Endothelial cell of umbilical vein (primary cell): ENCODE measurements around the gene TBL2. TPM values are rescaled to one million over a fixed set of nuclear protein-coding genes. Genes with fewer than 3 reads are reported as not detected.

Experiments used
- BruUV-seq: library from RNA; stranded (reverse); fragments of 400-500 nt; replicated peaks from 2 replicates; lab custom pipeline; 2021; lab: Mats Ljungman, UMichigan
- CTCF ChIA-PET: fragments of 300-600, 350-600 bp; sonication (Branson Sonifier 250); formaldehyde crosslinking; loops from one replicate; lab custom pipeline; 2021; ENCODE audit warnings: antibody characterized with exemption, inconsistent platforms; lab: Charles Lee
- POLR2A ChIA-PET: fragments of 300-600, 350-600 bp; sonication (Branson Sonifier 250); formaldehyde crosslinking; loops from one replicate; lab custom pipeline; 2021; ENCODE audit warnings: antibody characterized with exemption, inconsistent platforms; lab: Charles Lee
- DNase-seq: peaks from one replicate; pipeline ENCODE4 v3.0.0-alpha.2; 2011; ENCODE audit warnings: low read depth, low spot score
- FAIRE-seq: peaks from 2 replicates; lab custom pipeline; 2011; peaks lifted over from hg19 to GRCh38; lab: Jason Lieb, UNC
- H2AFZ ChIP-seq: 2 replicates; pipeline ENCODE4 v1.6.0; 2012; ENCODE audit warnings: low read depth, low read length, control low read depth, inconsistent platforms
- H3K27ac ChIP-seq: 2 replicates; pipeline ENCODE4 v1.5.1; 2011; ENCODE audit warnings: low read depth, mild to moderate bottlenecking, control low read depth, low read length, moderate library complexity; ENCODE audit not compliant: insufficient read depth
- H3K27me3 ChIP-seq, 2 experiments: 2 replicates each; pipeline versions ENCODE4 v1.6.0 to v1.6.1; 2011; ENCODE audit warnings: low read length in 2 of 2, mixed read lengths in 1 of 2; ENCODE audit not compliant: control insufficient read depth in 2 of 2, insufficient read depth in 2 of 2
- H3K36me3 ChIP-seq, 2 experiments: 2 replicates in 1 of 2; 3 replicates in 1 of 2; pipeline ENCODE4 v1.5.1; 2011; ENCODE audit warnings: low read length in 2 of 2, mild to moderate bottlenecking in 1 of 2, moderate library complexity in 1 of 2; ENCODE audit not compliant: control insufficient read depth in 2 of 2, insufficient read depth in 2 of 2; ENCODE audit errors: extremely low read depth in 1 of 2
- H3K4me1 ChIP-seq: 3 replicates; pipeline ENCODE4 v1.5.1; 2011; ENCODE audit warnings: mild to moderate bottlenecking, low read length; ENCODE audit not compliant: control insufficient read depth, insufficient read depth; ENCODE audit errors: extremely low read depth
- H3K4me2 ChIP-seq: 2 replicates; pipeline ENCODE4 v1.6.1; 2011; ENCODE audit warnings: low read length, control low read depth, mixed read lengths; ENCODE audit not compliant: insufficient read depth
- H3K4me3 ChIP-seq, 3 experiments: fragments of 200-600 bp in 1 of 3; sonication (generic), shearing (Covaris generic) in 1 of 3; replicated peaks in 1 of 3; 2 replicates each; pipeline ENCODE4 v1.5.1; 2011 to 2016; ENCODE audit warnings: control low read depth in 3 of 3, low read length in 3 of 3, mild to moderate bottlenecking in 2 of 3, inconsistent platforms in 1 of 3, low read depth in 1 of 3, moderate library complexity in 1 of 3; ENCODE audit not compliant: insufficient read depth in 1 of 3
- H3K79me2 ChIP-seq: 2 replicates; pipeline ENCODE4 v1.6.0; 2012; ENCODE audit warnings: low read length, inconsistent platforms; ENCODE audit not compliant: control insufficient read depth, insufficient read depth
- H3K9ac ChIP-seq: replicated peaks from 2 replicates; pipeline ENCODE3; 2011; ENCODE audit warnings: low read length, control low read depth; ENCODE audit not compliant: insufficient read depth; ENCODE audit errors: extremely low read depth
- H3K9me1 ChIP-seq: replicated peaks from 3 replicates; pipeline ENCODE4 v1.6.0; 2011; ENCODE audit warnings: mild to moderate bottlenecking, low read length; ENCODE audit not compliant: control insufficient read depth, insufficient read depth; ENCODE audit errors: extremely low read depth
- H3K9me3 ChIP-seq: replicated peaks from 2 replicates; pipeline ENCODE4 v1.5.1; 2012; ENCODE audit warnings: low read length, inconsistent platforms; ENCODE audit not compliant: control insufficient read depth, insufficient read depth
- H4K20me1 ChIP-seq: replicated peaks from 2 replicates; pipeline ENCODE3; 2011; ENCODE audit warnings: mild to moderate bottlenecking, low read length; ENCODE audit not compliant: control insufficient read depth, insufficient read depth; ENCODE audit errors: extremely low read depth
- CTCF ChIP-seq, 2 donors: IDR thresholded peaks; 1 replicate in 1 of 2; 2 replicates in 1 of 2; pipeline ENCODE4 v1.5.1; 2011; ENCODE audit warnings: low read length in 2 of 2, mild to moderate bottlenecking in 2 of 2, moderate library complexity in 2 of 2, control low read depth in 1 of 2, inconsistent platforms in 1 of 2, low read depth in 1 of 2; ENCODE audit not compliant: insufficient read depth in 1 of 2; ENCODE audit errors: extremely low read depth in 1 of 2
- FOS ChIP-seq: IDR thresholded peaks from 2 replicates; pipeline ENCODE4 v1.6.1; 2011; ENCODE audit warnings: mild to moderate bottlenecking, low read length, moderate library complexity, borderline replicate concordance; ENCODE audit not compliant: insufficient read depth
- POLR2A ChIP-seq: IDR thresholded peaks from 2 replicates; pipeline ENCODE4 v1.6.1; 2012; ENCODE audit warnings: low read depth, mild to moderate bottlenecking, control low read depth, low read length
- POLR2AphosphoS5 ChIP-seq: IDR thresholded peaks from 2 replicates; pipeline ENCODE4 v1.6.1; 2012; ENCODE audit warnings: low read depth, mild to moderate bottlenecking, control low read depth, low read length, moderate library complexity; ENCODE audit not compliant: insufficient read depth
- dilution Hi-C: fragments of 300-500 bp; cut with MboI; formaldehyde crosslinking; loops from one replicate; pipeline ENCODE4 v1.15.0; 2019; ENCODE audit warnings: low sequenced_read_pairs; ENCODE audit not compliant: extremely low pct_ligation_motif_present
- intact Hi-C: fragments of 100-400 bp; cut with micrococcal nuclease; formaldehyde crosslinking; loops from one replicate; pipeline ENCODE4 v1.10.0; 2022
- polyA plus RNA-seq, 4 experiments: library from polyadenylated mRNA; depleted of rRNA in 3 of 4; stranded (reverse) in 3 of 4; unstranded in 1 of 4; fragments of >200 nt; gene quantifications; 2 replicates each; pipeline versions ENCODE4 v1.2.1 to v1.2.3, GENCODE V29; 2011 to 2012; ENCODE audit warnings: missing spikeins in 1 of 4
- total RNA-seq: library from RNA; stranded (reverse); gene quantifications from 2 replicates; pipeline ENCODE4 v1.2.3, GENCODE V29; 2021
- TF ChIP-seq, protein P1 (sequence below): IDR thresholded peaks from 2 replicates; pipeline ENCODE4 v1.6.1; 2011; ENCODE audit not compliant: insufficient read depth, insufficient read length

Gene TBL2
- total and polyA plus RNA-seq, 2 donors (not counting 3 experiments of a cell fraction or from before 2014, with no cell fraction given), result 38.6 to 48.4 TPM

DNA sequence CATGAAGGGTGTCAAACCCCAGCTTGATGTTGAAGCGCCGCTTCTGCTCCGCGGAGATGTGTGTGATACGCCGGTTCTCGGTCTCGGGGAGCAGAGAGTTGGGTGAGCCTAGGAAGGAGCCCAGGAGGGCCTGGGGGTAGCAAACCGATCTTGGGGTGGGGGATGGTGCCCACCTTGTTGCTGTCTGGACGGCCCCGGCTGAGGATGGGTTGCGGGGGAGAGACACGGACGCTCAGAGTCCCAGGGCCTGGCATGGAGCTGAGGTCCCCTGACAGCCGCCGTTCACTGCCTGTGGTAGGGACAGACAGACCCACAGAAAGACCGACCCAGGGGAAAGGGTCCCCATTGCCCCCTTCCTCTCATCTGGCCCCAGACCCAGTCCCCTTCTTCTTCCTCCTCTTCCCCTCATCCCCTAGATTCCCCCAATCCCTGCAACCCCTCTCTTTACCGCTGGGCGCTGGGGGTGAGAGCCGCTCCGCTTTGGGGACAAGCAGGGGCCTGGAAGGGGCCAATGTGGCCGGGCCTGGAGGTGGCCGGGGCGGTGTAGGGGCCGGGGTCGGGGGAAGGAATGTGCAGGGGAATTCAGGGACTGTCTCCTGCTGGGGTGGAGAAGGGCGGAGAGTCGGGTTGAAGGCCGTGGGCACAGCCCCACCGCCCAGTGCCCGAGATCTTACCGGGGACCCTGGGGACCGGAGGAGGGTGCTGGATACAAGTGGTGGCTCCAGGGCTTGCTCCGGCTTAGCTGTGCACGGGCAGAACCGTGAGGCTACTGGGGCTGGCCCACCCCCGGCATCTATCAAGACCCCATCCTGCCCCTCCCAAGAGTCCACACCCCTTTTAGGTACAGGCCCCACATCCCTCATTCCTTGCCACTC lies 18.0 kb upstream of the TBL2 start:
- Histone ChIP-seq H3K36me3 (no peaks in the 10 kb centered on the region), H3K9ac (no peak overlapping the region), H4K20me1 (no peaks in the 10 kb centered on the region), H3K4me3 (no peak overlapping the region), H3K4me2 (no peak overlapping the region), H3K9me3 (no peaks in the 10 kb centered on the region), H3K79me2 (no peaks in the 10 kb centered on the region), H3K9me1 (no peaks in the 10 kb centered on the region), H3K27ac (no peak overlapping the region), H3K4me1 (no peaks in the 10 kb centered on the region), H2AFZ (no peak overlapping the region), H3K27me3 (peaks cover 2% of the 10 kb centered on the region in 2 experiments)
- intact Hi-C loops, result no loop called here
- BruUV-seq, result no TSS peak
- no peak for FAIRE-seq
- TF ChIP-seq POLR2AphosphoS5 (no peak), CTCF (IDR thresholded peaks at IDR 0.05; ENCODE audit: extremely low read depth in 1 of 2, insufficient read depth in 1 of 2, low read depth in 1 of 2, low read length in 2 of 2) (no peak), FOS (no peak), POLR2A (no peak)
- TF ChIP-seq, protein P1, sequence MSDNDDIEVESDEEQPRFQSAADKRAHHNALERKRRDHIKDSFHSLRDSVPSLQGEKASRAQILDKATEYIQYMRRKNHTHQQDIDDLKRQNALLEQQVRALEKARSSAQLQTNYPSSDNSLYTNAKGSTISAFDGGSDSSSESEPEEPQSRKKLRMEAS, result no peak
- dilution Hi-C loops, result no loop called here
- ChIA-PET POLR2A (no interaction called here), CTCF (interaction anchor here (0.5 to 2.3 kb wide), 3 partner anchors 11 to 150 kb away, joined by 3 to 16 read pairs (median 3); no protein-coding TSS in a partner anchor)
- DNase-seq, result no peak
